PFSK-1 (cell line): Measurements from ENCODE around the gene KIF3B.

Source experiments
- FOXP2 ChIP-seq: optimal IDR thresholded peaks from 2 replicates; pipeline ENCODE3; 2011; ENCODE audit warnings: borderline replicate concordance, control low read depth, inconsistent platforms; ENCODE audit not compliant: insufficient read depth; ENCODE audit errors: extremely low read length, extremely low read depth
- POLR2AphosphoS5 ChIP-seq: IDR thresholded peaks from 2 replicates; pipeline ENCODE4 v1.6.1; 2012; ENCODE audit warnings: low read depth, mild to moderate bottlenecking, control low read depth, low read length, moderate library complexity
- SIN3A ChIP-seq: IDR thresholded peaks from 2 replicates; pipeline ENCODE4 v1.6.1; 2012; ENCODE audit warnings: mild to moderate bottlenecking, low read length, moderate library complexity, borderline replicate concordance; ENCODE audit not compliant: insufficient read depth
- TAF1 ChIP-seq: IDR thresholded peaks from 2 replicates; pipeline ENCODE4 v1.6.1; 2012; ENCODE audit warnings: low read length, control low read depth, borderline replicate concordance; ENCODE audit not compliant: insufficient read depth
- TF ChIP-seq, protein P1 (sequence below), 2 experiments: IDR thresholded peaks; 2 replicates each; pipeline versions ENCODE4 v1.6.1 to v1.8.0; 2011 to 2012; ENCODE audit warnings: low read depth in 2 of 2, low read length in 2 of 2, control low read depth in 1 of 2, inconsistent platforms in 1 of 2, mild to moderate bottlenecking in 1 of 2, moderate library complexity in 1 of 2; ENCODE audit not compliant: insufficient read depth in 1 of 2

Gene KIF3B

DNA sequence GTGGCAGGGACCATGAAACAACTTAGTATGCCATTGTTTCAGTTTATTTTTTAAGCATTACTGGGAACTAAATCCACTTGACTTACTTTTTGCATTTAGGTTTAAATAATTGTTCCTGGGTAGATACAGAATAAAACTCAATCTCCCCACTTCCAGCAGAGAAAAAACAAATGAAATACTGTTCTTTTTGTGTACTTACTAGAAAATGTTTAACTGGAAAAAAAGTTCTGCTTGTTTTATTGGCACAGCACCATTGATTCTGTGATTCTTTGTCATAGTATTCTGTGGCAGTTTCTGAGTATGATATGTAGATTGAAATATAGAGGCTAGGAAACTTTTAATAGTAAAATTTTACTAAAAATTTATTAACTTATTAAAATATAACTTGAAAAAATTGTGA is 90.9 kb downstream of the KIF3B start:
- TF ChIP-seq FOXP2 (no peak), SIN3A (no peak), POLR2AphosphoS5 (no peak), TAF1 (no peak)
- TF ChIP-seq, protein P1, sequence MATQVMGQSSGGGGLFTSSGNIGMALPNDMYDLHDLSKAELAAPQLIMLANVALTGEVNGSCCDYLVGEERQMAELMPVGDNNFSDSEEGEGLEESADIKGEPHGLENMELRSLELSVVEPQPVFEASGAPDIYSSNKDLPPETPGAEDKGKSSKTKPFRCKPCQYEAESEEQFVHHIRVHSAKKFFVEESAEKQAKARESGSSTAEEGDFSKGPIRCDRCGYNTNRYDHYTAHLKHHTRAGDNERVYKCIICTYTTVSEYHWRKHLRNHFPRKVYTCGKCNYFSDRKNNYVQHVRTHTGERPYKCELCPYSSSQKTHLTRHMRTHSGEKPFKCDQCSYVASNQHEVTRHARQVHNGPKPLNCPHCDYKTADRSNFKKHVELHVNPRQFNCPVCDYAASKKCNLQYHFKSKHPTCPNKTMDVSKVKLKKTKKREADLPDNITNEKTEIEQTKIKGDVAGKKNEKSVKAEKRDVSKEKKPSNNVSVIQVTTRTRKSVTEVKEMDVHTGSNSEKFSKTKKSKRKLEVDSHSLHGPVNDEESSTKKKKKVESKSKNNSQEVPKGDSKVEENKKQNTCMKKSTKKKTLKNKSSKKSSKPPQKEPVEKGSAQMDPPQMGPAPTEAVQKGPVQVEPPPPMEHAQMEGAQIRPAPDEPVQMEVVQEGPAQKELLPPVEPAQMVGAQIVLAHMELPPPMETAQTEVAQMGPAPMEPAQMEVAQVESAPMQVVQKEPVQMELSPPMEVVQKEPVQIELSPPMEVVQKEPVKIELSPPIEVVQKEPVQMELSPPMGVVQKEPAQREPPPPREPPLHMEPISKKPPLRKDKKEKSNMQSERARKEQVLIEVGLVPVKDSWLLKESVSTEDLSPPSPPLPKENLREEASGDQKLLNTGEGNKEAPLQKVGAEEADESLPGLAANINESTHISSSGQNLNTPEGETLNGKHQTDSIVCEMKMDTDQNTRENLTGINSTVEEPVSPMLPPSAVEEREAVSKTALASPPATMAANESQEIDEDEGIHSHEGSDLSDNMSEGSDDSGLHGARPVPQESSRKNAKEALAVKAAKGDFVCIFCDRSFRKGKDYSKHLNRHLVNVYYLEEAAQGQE (IDR thresholded peaks at IDR 0.05; ENCODE audit: insufficient read depth in 1 of 2, low read depth in 2 of 2, low read length in 2 of 2), result no peak

DNA sequence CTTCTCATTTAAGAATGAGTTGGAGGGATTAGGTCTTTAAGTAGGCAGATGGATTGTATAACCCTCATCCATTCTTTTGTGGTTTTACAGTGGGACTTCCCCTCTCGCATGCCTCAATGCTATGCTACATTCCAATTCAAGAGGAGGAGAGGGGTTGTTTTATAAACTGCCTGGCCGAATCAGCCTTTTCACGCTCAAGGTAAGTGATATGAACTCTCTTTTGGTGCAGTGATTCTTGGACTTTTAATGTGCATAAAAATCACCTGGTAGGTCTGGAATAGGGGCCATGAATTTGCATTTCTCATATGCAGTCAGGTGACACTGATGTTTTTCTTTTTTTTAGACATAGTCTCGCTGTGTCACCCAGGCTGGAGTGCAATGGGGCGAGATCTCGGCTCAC is 91.5 kb downstream of the KIF3B start:
- no peak for TF ChIP-seq POLR2AphosphoS5
- TF ChIP-seq TAF1, result no peak
- TF ChIP-seq FOXP2, result no peak
- no peak for TF ChIP-seq SIN3A
- TF ChIP-seq, protein P1 (IDR thresholded peaks at IDR 0.05; ENCODE audit: insufficient read depth in 1 of 2, low read depth in 2 of 2, low read length in 2 of 2), result no peak

DNA sequence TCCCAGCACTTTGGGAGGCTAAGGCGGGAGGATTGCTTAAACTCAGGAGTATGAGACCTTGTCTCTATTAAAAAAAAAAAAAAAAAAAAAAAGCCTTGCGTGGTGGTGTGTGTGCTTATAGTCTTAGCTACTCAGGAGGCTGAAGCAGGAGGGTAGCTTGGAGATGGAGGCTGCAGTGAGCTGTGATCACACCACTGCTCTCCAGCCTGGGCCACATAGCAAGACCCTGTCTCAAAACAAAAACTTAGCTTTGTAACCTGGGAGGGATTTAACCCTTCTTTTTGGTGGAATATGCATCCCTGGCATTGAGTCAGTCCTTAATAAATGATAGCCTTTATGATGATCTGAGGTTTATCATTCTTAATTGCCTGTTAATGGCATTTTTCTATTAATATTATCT is 93.4 kb downstream of the KIF3B start:
- TF ChIP-seq SIN3A, result no peak
- TF ChIP-seq, protein P1 (IDR thresholded peaks at IDR 0.05; ENCODE audit: insufficient read depth in 1 of 2, low read depth in 2 of 2, low read length in 2 of 2), result no peak
- no peak for TF ChIP-seq TAF1
- TF ChIP-seq POLR2AphosphoS5, result no peak
- no peak for TF ChIP-seq FOXP2

DNA sequence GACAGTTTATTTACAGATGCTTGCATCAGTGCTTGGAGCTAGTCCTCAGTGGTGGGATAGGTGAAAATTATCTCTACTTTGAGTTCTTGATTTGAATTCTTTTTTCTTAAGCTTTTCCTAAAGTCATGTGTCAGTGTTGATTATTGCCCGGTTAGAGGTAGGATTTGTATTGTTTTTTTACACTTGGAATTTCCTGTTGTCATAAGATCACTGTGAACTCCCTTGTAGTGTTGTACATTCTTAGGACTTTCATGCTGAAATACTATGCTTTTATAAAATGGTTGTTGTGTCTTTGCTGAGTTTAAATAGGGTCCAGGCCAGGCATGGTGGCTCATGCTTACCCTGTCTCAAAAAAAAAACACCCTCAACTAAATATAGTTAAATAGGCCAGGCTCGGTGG is 101.0 kb downstream of the KIF3B start:
- TF ChIP-seq FOXP2 (no peak), SIN3A (no peak), POLR2AphosphoS5 (no peak), TAF1 (no peak)
- TF ChIP-seq, protein P1 (IDR thresholded peaks at IDR 0.05; ENCODE audit: insufficient read depth in 1 of 2, low read depth in 2 of 2, low read length in 2 of 2), result no peak

DNA sequence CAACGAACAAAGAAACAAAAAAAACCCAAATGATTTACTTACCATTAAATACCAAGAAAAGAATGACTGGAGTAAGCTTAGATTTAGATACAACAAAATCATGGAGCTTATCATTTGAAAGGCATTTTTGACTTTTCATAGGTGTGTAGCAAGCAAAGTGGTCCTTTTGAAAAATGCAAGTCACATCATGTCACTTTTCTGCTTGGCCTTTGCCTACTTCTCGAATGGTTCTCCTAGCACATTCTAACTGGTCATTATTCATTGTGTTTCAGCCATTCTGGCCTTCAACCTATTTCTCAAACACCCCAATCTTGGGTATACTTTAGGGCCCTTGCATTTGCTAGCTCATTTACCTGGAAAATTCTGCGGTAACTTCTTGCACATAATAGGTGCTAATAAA is 103.3 kb downstream of the KIF3B start:
- TF ChIP-seq POLR2AphosphoS5 (no peak), TAF1 (no peak), FOXP2 (no peak), SIN3A (no peak)
- TF ChIP-seq, protein P1 (IDR thresholded peaks at IDR 0.05; ENCODE audit: insufficient read depth in 1 of 2, low read depth in 2 of 2, low read length in 2 of 2), result no peak
